LHCN-M2 (cell line): Measurements from ENCODE around the gene DEPDC5. TPM values are rescaled to one million over a fixed set of nuclear protein-coding genes. Genes with fewer than 3 reads are reported as not detected.
A peak's percentile ranks its signal among the peaks of the same experiment; 100 is the strongest.
"Not testable (repeated sequence)": the region's sequence is repeated elsewhere in the genome, so short reads cannot be mapped to it uniquely, and the experiment has no call there.

Experiments
- DNase-seq: peaks from one replicate; pipeline ENCODE4 v3.0.0-alpha.2; 2012; ENCODE audit warnings: low read depth
- polyA plus RNA-seq: library from polyadenylated mRNA; unstranded; fragments of >200 nt; gene quantifications from one replicate; pipeline ENCODE4 v1.2.1, GENCODE V29; 2012; ENCODE audit warnings: missing spikeins
- total RNA-seq: library from RNA; depleted of rRNA; stranded (reverse); fragments of >200 nt; gene quantifications from 2 replicates; pipeline ENCODE4 v1.2.3, GENCODE V29; 2014; rRNA removed

The DEPDC5 gene
- total RNA-seq = 6.5 and 13.8 TPM in 2 replicates
- 7.6 TPM for polyA plus RNA-seq

DNA sequence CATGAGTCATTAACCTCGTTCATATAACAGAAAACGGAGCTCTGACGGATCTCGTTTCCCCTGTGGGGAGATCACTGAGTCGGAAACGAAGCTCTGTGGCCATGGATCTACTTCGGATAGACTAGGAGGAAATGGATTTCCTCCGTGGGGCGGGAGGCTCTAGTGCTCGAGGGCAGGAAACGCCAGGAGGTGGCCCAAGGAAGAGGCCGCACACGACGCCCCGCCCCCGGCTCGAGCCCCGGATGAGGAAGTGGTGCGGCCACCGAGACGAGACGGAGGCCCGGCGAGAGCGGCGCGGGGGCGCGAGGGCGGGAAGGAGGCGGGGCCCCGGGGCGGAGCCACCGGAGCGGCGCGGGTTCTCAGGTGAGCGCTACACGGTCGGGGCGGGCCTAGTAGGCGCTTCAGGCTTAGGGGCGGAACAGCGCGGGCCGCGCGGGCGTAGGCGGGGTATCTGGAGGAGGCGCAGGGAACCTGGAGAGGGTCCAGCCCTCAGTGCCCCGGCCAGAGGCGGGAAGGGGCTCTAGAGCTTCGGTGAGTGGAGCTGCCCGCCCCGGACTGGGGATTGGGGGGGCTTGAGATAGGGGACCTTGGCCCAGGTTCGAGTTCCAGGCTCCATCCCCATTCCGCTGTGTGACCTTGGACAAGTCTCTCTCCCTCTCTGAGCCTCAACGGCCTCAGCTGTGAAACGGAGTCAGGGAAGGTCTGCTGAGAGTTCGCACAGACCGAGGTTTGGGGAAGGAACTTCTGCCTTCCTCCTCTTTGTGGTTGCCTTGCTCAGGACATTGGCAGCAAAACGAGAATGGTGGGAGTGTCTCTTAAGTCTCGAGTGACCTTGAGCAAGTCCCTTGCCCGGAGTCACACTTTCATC is at the start of gene DEPDC5:
Gene DEPDC5, plus strand, starts transcription at position 386 of the 868 bp plus-strand sequence. CDS start 903 bp downstream, outside the sequence.
- peak; percentile 92 for DNase-seq

DNA sequence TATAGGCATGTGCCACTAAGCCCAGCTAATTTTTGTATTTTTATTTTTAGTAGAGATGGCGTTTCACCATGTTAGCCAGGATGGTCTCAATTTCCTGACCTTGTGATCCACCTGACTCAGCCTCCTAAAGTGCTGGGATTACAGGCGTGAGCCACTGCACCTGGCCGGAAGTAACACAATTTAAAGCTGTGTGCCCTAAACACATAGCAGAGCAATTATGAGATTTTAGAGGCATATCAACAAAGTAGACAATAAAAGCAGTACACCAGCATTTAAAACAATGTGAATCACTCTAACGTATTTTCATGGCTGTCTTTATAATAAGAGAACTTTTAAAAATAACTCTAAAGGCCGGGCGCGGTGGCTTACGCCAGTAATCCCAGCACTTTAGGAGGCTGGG is 46.3 kb upstream of the DEPDC5 start:
- no peak for DNase-seq

DNA sequence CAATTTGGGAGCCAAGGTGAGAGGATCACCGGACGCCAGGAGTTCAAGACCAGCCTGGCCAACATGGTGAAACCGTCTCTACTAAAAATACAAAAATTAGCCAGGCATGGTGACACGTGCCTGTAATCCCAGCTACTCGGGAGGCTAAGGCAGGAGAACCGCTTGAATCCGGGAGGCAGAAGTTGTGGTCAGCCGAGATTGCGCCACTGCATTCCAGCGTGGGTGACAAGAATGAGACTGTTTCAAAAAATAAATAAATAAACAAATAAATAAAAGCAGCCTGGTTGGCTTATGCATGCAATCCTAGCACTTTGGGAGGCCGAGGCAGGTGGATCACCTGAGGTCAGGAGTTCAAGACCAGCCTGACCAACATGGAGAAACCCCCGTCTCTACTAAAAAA is 42.6 kb upstream of the DEPDC5 start:
- DNase-seq = peak; percentile 21

DNA sequence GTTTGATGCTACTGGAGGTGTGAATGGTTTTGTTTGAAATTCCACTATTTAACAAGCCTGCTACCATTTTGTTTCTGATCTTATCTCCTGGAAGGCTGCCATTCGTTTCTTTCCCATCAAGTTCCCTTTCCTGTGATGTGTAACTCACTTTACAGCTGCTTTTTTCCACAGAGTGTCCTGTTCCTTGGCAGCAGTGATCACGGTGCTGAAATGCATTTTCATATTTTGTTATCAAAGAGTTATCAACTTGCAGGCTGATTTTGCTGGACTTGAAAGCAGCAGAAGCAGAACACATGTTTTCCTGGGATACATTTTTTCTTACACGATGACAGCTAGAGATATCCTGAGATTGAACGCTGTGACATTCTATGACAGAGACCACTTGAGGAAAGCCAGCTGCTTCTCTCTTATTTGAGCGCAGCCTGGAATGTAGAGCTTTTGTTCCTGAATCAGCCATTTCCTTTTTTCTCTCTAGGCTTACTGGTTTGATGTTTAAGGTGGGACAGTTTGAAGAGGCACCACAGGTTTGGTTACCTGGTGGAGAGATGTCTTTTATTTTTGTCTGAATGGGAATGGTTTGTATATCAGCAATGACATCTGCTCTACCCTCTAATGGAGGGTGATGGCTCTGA is 38.6 kb upstream of the DEPDC5 start:
- DNase-seq = no peak

DNA sequence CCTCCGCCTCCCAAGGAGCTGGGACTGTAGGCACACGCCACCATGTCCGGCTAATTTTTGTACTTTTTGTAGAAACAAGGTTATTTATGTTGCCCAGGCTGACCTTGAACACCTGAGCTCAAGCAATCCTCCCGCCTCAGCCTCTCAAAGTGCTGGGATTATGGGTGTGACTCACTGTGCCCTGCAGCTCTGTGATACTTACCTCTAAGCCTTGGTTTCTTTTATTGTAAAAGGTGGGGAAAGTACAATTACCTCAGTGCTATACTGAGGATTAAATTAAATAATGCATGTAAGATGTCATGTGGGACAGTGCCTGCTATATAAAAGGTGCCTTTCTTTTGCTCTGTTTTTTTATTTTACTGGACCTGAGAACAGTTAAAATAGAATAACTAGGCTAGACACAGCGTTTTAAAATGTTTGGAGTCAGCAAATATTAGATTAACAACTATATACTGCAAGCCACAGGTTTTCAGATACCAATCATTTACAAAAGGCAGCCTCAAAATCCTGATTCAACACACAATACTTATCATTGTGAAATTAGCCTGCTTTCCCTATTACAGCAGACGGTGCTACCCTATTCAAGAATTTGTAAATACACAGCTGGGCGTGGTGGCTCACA is 33.9 kb upstream of the DEPDC5 start:
- DNase-seq = no peak

DNA sequence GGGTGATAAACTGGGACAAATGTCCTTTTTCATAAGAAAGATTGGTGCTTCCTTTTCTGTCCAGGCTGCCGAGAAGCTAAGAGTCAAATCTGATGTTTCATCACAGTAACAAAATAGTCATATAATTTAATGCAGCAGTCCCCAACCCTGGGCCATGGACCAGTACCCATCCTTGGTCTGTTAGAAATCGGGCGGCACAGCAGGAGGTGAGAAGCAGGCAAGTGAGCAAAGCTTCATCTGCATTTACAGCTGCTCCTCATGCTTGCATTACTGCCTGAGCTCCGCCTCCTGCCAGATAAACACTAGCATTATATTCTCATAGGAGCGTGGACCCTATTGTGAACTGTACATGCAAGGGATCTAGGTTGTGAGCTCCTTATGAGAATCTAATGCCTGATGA is 30.1 kb upstream of the DEPDC5 start:
- DNase-seq = no peak

DNA sequence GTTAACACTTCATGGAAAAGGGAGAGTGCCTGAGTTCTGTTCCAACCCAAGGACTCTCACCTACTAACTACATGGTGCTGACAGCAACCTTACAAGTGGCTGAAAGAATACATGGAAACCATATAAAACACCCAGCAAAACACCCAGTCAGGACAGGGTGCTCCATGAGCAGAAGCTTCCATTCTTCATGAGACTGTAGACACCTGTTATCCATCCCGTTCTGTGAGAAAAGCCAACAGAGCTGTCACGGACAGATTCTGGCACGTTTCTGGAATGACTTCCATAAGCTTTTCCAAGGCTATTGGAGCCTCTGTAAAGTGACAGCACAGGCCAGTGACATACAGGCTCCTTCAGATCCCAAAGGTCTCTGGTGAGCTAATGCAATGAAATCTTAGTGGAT is 27.1 kb upstream of the DEPDC5 start:
- no peak for DNase-seq

DNA sequence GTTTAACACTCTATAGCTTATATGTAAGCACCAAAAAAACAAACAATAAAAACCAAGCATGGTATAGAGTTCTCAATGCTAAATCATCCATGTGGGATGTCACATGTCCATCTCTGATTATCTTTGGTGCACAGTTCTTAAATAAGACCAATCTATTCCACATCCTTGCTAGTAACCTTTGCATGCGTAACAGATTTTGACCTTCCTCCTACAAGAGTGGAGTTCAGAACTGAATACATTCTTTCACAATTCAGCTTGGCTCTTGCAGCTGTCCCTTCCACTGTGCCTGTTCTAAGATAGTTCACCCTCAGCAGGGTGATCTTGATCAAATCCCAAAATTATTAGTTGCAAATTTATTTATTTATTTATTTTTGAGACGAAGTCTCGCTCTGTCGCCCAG is 25.0 kb upstream of the DEPDC5 start:
- no peak for DNase-seq

DNA sequence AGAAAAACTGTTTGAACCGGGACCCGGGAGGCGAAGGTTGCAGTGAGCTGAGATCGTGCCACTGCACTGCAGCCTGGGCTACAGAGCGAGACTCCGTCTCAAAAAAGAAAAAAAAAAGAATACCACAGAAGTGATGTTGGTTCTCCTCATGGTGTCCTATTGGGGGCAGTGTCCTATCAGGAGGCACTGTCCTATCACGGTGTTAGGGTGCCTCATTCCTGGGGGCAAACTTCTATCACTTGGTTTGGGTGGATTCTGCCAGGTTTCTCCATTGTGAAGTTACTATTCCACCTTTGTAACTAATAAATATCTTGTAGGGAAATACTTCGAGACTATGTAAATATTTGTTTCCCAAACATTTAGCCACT is 23.5 kb upstream of the DEPDC5 start:
- DNase-seq = no peak

DNA sequence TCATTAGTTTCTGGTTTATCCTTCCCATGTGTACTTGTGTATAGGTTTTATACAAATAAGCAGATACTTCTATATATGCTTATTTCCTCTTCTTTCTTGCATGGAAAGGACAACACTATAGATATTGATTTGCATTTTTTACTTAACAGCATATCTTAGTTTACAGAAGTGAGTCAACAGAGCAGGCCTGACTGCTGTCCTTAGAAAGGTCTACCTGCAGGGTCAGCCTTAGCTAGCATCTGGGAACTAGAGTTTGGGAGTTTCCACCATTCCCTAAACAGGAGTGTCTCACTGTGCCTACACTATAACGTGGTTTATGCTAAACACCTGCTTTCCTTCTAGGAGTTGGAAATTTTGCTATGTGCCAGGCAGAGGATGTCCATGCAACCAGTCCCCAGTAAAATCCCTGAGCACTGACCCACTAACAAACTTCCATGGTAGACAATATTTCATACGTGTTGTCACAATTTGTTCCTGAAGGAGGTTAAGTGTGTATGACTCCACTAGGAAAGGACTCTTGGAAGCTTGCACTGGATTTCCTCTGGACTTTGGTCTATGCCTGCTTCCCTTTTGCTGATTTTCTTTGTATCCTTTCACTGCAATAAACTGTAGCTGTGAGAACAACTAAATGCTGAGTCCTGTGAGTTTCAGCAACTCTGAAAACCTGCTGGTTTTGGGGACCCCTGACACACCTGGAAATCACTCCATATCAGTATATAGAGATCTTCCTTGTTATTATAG is 21.6 kb upstream of the DEPDC5 start:
- no peak for DNase-seq

DNA sequence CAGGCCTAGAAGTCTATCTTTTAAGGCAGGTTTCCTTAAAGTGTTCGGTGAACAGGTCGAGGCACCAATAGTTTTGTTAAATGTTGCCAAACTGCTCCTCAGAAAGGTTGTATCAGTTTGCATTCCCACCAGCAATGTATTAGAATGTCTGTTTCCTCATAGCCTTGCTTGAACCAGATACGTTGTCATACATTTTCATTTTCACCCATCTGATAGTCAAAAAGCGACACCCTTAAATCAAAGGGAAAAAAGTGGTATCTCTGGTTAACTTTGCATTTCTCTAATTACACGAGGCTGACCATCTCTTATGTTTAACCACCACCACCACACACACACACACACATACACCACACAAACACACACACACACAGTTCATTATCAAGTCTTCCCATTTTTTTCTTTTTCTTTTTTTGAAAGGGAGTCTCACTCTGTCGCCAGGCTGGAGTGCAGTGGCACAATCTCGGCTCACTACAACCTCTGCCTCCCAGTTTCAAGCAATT is 20.2 kb upstream of the DEPDC5 start:
- DNase-seq = no peak

DNA sequence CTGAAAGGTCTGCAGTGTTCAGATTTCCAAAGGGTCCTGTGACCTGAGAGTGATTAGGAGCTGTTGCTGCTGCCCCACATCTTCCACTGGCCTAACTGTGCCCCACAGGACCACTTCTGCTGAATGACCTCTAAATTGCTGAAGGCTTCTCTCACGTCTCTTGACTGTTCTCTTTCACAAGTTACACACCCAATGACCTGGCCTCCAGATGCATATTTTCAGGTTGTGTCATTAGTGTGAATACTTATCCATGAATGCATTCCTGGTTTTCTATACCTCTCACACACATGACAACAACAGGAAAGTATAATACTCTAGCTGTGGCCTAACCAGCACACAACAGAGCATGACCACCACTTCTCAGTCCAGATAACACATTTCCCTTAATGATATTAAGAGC is 19.3 kb upstream of the DEPDC5 start:
- DNase-seq = peak; percentile 46

DNA sequence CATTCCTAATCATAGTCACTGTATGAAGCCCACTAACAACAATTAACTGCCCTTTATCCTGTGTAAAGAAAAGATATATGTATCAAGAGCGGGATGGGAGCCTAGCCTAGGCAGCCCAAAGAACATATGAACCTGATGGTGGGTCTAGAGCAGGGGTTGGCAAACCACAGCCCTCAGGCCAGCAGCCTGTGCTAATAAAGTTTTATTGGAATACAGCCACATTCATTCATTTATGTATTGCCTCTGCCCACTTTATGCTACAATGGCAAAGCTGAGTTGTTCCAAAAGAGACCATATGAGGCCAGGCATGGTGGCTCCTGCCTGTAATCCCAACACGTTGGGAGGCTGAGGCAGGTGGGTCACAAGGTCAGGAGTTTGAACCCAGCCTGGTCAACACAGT is 17.4 kb upstream of the DEPDC5 start:
- DNase-seq = no peak

DNA sequence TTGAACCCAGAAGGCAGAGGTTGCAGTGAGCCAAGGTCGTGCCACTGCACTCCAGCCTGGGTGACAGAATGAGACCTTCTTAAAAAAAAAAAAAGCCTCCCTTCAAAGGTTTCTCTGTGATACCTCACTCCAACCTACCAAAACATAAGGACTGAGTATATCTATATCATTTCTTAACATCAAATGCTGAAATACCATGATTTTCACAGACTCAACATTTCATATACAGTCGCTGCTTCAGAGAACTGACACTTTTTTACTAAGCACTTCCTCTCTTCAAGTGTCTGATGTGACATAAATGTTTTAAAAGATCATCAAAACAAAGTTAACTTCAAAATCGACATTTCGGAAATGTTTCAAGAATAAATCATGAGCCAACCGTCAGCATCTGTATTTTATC is 15.9 kb upstream of the DEPDC5 start:
- no peak for DNase-seq

DNA sequence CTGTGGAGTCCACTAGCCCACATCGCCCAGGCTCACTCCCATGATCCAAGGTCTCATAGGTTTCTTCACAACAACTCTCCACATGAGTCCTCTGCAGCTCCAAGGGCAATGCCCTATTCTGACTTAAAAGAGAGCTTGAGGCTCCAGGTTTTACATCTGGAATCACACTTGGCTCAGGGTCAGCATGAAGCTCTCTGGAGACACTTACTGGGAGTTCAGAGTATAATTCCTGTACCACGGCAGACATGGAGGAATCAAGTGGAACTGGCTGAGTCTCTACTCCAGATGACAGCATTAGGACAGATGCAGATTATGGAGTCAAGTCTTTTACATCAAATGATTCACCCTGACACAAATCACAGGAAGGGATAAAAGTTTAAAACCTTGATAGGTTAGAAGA is 15.3 kb upstream of the DEPDC5 start:
- DNase-seq = no peak

DNA sequence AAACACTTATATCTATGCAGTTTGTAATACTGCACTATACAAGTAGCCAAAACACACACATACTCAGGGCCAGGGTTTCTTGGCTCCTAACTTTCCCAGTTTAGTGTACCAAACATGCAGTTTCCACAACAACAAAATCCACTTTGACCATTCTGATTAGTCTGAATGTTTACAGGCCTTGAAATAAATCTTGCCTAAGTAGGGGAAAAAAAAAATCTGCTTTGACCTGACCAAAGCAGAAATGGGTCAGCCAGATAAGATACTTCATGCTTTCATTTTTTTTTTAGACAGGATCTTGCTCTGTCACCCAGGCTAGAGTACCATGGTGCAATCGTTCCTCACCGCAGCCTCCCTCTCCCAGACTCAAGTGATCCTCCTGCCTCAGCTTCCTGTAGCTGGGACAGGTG is 14.0 kb upstream of the DEPDC5 start:
- DNase-seq = no peak

DNA sequence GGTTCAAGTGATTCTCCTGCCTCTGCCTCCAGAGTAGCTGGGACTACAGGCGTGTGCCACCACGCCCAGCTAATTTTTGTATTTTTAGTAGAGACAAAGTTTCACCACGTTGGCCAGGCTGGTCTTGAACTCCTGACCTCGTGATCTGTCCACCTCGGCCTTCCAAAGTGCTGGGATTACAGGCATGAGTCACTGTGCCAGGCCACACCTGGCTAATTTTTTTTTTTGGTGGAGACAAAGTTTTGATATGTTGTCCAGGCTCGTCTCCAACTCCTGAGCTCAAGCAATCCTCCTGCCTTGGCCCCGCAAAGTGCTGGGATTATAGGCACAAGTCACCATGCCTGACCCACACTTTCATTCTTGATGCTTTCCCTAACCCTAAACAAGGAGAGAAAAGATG is 13.5 kb upstream of the DEPDC5 start:
- not testable (repeated sequence) for DNase-seq

DNA sequence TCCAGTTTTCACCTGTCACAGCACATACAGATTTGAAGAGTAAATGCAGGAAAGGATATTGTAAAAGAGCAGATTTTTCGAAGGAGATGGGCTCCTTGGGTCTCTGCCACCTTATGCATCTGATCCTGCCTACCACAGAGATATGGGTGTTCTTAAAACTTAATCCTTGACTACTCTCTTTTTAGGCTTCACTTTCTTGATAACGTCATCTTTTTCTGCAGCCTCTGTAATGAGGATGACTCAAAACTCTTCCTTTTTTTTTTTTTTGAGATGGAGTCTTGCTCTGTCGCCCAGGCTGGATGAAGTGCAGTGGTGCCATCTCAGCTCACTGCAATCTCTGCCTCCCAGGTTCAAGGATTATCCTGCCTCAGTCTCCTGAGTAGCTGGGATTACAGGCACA is 11.7 kb upstream of the DEPDC5 start:
- DNase-seq = no peak

DNA sequence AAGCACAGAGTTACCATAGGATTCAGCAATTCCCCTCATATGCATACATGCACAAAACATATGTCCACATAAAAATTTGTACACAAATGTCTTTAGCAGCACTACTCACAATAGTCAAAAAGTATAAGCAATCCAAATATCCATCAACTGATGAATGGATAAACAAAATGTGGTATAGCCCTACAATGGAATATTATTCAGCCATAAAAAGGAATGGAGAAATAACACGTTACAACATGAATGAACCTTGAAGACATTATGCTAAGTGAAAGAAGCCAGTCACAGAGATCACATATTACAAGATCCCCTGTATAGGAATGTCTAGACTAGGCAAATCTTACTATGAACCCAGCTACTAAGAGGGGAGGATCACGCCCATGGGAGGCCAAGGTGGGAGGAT is 11.1 kb upstream of the DEPDC5 start:
- DNase-seq = no peak

DNA sequence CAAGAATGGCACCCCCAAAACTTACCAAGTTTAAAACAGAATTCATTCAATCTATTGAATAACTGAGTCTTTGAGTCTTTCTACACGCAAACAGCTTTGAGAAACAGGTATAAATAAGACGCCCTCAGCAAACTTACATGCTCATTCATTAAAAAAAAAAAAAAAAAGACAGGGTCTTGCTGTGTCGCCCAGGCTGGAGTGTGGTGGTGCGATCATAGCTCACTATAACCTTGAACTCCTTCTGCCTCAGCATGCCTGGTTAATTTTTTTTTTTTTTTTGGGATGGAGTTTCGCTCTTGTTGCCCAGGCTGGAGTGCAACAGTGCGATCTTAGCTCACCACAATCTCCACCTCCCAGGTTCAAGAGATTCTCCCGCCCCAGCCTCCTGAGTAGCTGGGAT is 9.9 kb upstream of the DEPDC5 start:
- DNase-seq = no peak

DNA sequence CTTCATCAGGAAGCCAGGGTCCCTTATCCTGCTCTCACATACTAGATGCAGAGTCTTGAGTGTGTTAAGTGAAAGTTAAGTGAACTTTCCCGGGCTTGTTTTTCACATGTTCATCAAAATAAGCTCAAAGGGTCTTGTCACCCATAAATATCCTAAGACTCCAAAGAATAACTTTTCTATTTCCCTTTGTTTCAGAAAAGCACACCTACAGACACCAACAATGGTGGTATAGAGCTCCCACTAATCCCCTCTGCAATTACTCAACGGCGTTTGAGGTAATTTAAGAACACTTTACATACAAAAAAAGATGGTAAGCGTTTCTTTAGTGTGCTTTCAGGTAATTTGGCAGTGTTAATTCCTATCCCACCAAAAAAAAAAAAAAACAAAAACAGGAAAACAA is 6.4 kb upstream of the DEPDC5 start:
- DNase-seq = no peak

DNA sequence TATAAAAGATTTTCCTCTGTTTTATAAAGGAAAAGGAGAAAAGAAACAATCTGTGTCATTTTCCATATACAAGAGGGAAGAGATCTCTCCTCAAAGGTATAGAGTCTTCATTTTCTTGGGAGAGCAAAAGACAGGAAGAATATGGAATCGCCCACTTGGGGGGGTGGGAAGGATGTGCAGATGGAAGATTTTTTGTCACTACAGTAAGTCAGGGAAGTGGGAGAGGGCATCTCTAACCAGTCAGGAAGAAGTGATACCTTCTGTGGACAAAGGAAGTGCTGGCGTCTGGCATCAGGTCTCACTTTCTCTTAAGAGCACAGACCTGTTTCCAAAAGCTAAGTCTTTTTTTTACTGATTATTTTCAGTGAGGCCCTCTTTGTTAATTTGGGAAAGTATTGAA is 5.3 kb upstream of the DEPDC5 start:
- DNase-seq = no peak
